GM21528 (cell line): ENCODE measurements around the gene NANS.
"Not testable (repeated sequence)": the region's sequence is repeated elsewhere in the genome, so short reads cannot be mapped to it uniquely, and the experiment has no call there.

Experiments used
- ATAC-seq: cut with Tn5 transposase; IDR thresholded peaks from one replicate; pipeline ENCODE4 v1.9.1; 2021; ENCODE audit warnings: mild to moderate bottlenecking, moderate library complexity; ENCODE audit not compliant: unreplicated experiment, low FRiP score

The NANS gene

GRCh38 chr9:98074115-98074990 is 17.8 kb downstream of the NANS start:
- no peak for ATAC-seq

DNA sequence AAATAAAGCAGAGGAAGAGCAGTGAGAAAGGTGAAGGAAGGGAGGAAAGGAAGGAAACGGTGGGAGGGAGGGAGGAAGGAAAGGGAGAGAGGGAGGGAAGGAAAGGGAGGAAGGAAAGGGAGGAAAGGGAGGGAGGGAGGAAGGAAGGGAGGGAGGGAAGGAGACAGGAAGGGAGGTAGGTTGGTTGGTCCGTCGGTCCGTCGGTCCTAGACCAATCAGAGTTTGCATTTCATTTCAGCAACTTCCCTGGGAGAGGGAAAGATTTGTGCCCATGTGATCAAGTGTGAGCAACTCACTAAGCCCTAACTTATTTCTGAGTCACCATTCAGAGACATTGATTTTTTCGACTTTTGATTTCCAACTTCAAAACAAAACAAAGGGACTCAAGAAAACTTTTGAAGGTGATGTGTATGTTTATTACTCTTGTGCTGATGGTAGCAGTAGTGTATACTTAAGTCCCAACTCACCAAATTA is 18.8 kb downstream of the NANS start:
- no peak for ATAC-seq

DNA sequence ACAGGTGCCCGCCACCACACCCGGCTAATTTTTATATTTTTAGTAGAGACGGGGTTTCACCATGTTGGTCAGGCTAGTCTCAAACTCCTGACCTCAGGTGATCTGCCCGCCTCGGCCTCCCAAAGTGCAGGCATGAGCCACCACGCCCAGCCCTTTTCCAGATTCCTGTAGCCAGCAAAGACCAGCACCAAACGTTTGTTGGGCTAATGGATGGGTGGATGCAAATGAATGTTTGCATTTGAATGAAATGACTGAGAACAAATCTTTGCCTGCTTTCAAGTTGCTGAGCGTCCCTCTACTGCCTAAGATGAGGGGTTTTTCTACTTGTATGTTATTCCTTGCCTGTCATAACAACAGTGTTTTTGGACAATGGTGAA is 20.0 kb downstream of the NANS start:
- ATAC-seq = not testable (repeated sequence)

DNA sequence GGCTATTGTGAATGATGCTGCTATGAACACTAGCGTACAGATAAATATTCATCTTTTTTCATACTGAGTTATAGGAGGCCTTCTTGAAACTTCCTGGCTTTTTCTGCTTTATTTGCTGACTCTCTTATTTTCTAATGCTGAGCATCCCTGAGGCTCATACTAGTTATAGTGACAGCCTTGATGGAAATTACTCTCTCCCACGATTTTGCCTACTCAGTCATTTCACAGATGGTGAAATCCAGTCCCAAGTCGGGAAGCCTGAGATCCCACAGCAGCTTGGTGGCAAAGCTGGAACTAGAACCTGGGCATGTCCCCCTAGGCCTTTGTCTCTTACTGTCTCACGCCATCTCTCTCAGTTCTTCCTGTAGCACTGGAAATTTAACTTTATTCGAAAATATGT is 22.4 kb downstream of the NANS start:
- no peak for ATAC-seq

GRCh38 chr9:98080326-98080725 is 23.8 kb downstream of the NANS start:
- ATAC-seq = no peak

- no peak for ATAC-seq
Measured at GRCh38 chr9:98080780-98081179, 24.2 kb downstream of the NANS start.

DNA sequence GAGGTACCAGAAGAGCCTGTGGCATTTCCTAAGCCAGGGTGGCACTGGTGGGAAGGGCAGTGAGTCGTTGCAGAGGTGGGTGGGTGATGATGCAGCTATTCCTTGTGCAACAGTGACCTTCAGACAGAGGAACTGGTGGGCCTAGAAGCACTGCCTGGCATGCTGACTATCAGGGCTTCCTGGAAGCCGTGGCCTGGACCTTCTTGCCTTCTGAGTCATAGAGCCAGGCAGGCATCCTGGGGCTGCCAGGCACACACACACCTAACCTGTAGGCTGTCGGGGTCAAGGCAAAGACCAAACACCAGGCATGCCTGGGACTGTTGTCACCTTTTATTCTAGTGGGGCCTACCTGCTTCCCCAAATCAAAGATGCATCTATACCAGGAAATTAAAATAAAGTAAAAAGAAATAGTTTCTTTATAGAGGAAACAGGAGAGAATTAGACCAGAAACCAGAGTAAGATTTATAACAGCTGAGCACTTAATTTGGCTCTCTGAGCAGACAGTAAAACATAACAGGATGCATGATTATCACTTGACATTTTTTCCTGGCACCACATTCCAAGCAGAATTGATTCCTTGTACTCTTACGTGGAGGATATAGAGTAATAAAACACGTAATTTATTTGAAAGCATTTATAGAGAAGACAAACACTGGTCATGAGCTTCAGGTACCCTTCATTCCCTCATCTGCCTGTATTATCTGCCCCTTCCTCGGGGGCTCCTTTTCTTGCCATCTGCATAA is 25.1 kb downstream of the NANS start:
- no peak for ATAC-seq

DNA sequence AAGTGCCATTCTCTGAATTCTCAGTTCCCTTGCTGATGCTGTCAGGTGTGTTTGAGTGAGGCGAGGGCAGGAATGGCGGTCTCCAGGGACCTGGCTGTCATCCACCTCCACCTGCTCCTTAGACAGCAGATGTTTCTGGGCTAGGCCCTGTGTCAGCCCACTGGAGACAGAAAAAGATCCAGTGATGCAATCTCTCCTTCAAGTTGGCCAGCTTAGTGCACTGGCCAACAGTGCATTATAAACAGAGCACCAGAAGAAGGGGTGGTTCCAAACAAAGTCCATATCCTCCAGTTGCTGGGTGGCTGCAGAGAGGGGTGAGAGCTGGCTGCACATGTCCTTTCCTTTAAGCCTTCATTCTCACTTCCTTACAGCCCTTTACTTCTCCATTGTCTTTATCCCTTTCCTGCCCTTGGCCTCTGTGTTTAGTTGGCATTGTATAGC is 26.5 kb downstream of the NANS start:
- no peak for ATAC-seq

DNA sequence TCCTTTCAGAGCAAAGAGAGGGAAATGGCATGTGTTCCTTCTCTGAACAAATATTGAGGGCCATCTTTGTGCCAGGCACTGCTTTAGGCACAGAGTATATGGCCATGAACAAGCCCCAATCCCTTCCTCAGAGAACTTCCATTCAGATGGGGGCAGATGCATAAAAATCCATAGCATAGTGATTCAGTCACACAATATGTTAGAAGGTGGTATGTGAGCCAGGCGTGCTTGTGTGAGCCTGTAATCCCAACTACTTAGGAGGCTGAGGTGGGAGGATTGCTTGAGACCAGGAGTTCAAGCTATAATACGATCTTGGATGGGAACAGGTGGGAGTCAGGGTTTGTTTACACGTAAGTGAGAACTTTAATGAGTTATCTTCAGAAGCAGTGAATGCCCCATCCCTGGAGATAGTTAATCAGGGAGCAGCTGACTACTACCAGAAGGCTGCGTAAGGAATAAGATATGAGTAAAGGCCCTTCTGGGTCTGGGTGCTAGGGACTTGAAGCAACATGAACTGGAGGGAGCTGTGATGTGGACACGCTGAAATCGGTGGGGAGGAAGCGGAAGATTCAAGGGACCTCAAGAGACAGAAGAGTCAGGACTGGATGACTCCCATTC is 27.1 kb downstream of the NANS start:
- no peak for ATAC-seq

GRCh38 chr9:98084396-98084795 is 27.9 kb downstream of the NANS start:
- no peak for ATAC-seq

- no peak for ATAC-seq
Measured at GRCh38 chr9:98085058-98085457, 28.5 kb downstream of the NANS start.

DNA sequence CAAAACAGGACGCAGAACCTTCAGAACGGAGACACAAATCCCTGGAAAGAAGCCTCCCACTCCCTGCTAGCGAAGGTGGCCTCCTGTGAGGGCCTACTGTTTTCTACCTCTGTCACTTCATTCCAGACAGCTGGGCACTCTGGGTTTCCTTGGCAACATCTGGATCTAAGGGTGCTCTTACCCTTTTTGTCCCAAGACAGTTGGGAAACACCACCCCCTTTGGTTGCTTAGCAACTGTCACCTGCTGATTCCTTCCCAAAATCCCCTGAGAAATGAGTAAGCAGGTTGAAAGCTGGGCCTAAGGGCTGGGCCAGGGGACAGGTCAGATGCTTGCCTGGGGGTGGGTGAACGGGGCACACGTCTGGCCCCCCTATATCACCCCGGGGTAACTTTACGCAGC is 29.4 kb downstream of the NANS start:
- ATAC-seq = no peak

- no peak for ATAC-seq
Measured at GRCh38 chr9:98086461-98086860, 29.9 kb downstream of the NANS start.

GRCh38 chr9:98087420-98088354 is 31.2 kb downstream of the NANS start:
- no peak for ATAC-seq

- ATAC-seq = not testable (repeated sequence)
Measured at GRCh38 chr9:98090674-98091073, 34.1 kb downstream of the NANS start.

GRCh38 chr9:98091735-98092612 is 35.4 kb downstream of the NANS start:
- ATAC-seq = no peak

GRCh38 chr9:98092613-98092931 is 36.0 kb downstream of the NANS start:
- ATAC-seq = no peak

DNA sequence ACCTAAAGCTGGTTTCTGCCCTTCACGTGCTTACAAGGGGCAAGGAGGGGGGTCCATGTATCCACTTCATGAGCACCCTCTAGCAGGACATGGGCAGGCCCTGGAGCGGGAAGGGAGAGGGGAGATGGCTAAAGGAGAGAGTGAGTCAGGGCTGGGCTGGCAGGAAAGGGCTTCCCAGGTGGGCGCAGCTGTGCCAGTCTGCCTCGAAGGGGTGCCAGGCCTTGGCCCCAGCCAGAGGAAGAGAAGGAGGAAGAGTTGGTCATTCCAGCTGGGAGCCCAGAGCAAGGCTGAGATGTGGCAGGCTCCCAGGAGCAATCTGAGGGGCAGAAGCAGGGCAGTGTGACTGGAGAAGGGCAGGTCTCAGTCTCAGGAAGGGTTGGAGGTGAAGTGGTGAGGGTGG is 37.8 kb downstream of the NANS start:
- ATAC-seq = no peak

- no peak for ATAC-seq
Measured at GRCh38 chr9:98094851-98095250, 38.3 kb downstream of the NANS start.
